HEK293 (cell line): ENCODE data around the gene CD300LF.
A peak's percentile ranks its signal among the peaks of the same experiment; 100 is the strongest.

Experiments
- CTCF ChIA-PET: fragments of 350-600 bp; formaldehyde crosslinking; extraction: SDS; loops from one replicate; lab custom pipeline; 2021; ENCODE audit warnings: antibody characterized with exemption; lab: Yijun Ruan, JAX
- POLR2A ChIA-PET: fragments of 300-600 bp; formaldehyde crosslinking; extraction: SDS; loops from one replicate; lab custom pipeline; 2020; ENCODE audit warnings: antibody characterized with exemption, inconsistent platforms; lab: Yijun Ruan, JAX
- H3K27ac ChIP-seq: fragments of 200-500 bp; sonication (Bioruptor generic); 2 replicates; pipeline ENCODE4 v1.5.1; 2014; ENCODE audit warnings: low read depth, low read length, control low read depth, inconsistent platforms; ENCODE audit errors: extremely low read depth
- H3K36me3 ChIP-seq, 2 experiments: fragments of 200-500 bp in 1 of 2; sonication (Bioruptor generic) in 1 of 2; 1 replicate in 1 of 2; 2 replicates in 1 of 2; pipeline ENCODE4 v1.5.1; 2014 to 2017; ENCODE audit warnings: inconsistent platforms in 2 of 2, low read length in 2 of 2; ENCODE audit not compliant: control insufficient read depth in 2 of 2, insufficient read depth in 1 of 2
- H3K4me1 ChIP-seq: fragments of 200-500 bp; sonication (Bioruptor generic); 2 replicates; pipeline ENCODE4 v1.5.1; 2014; ENCODE audit warnings: mild to moderate bottlenecking, low read length, inconsistent platforms; ENCODE audit not compliant: control insufficient read depth, insufficient read depth
- H3K4me3 ChIP-seq: 2 replicates; pipeline ENCODE4 v1.5.1; 2011; ENCODE audit warnings: low read depth, mild to moderate bottlenecking, control low read depth, low read length, moderate library complexity
- H3K9me3 ChIP-seq: fragments of 200-500 bp; sonication (Bioruptor generic); 2 replicates; pipeline ENCODE4 v1.5.1; 2014; ENCODE audit warnings: low read depth, low read length, inconsistent platforms; ENCODE audit not compliant: control insufficient read depth, insufficient read depth
- BCL6B ChIP-seq: fragments of 450-650 bp; formaldehyde crosslinking; IDR thresholded peaks from 2 replicates; pipeline ENCODE4 v1.5.1; 2017; ENCODE audit warnings: missing biosample characterization, missing genetic modification characterization
- FEZF1 ChIP-seq: fragments of 450-650 bp; formaldehyde crosslinking; IDR thresholded peaks from 2 replicates; pipeline ENCODE4 v1.5.1; 2016; ENCODE audit warnings: missing biosample characterization, missing genetic modification characterization
- GFI1B ChIP-seq: fragments of 450-650 bp; formaldehyde crosslinking; IDR thresholded peaks from 2 replicates; pipeline ENCODE4 v1.5.1; 2016; ENCODE audit warnings: missing biosample characterization, missing genetic modification characterization
- GLIS1 ChIP-seq: fragments of 450-650 bp; formaldehyde crosslinking; IDR thresholded peaks from 2 replicates; pipeline ENCODE4 v1.5.1; 2016; ENCODE audit warnings: missing biosample characterization, missing genetic modification characterization
- KLF9 ChIP-seq: fragments of 450-650 bp; formaldehyde crosslinking; IDR thresholded peaks from 2 replicates; pipeline ENCODE4 v1.5.1; 2016; ENCODE audit warnings: missing biosample characterization, missing genetic modification characterization, low read depth
- SP7 ChIP-seq: fragments of 450-650 bp; formaldehyde crosslinking; IDR thresholded peaks from 2 replicates; pipeline ENCODE4 v1.5.1; 2016; ENCODE audit warnings: missing biosample characterization, missing genetic modification characterization
- ZNF223 ChIP-seq: fragments of 450-650 bp; formaldehyde crosslinking; IDR thresholded peaks from 2 replicates; pipeline ENCODE4 v1.5.1; 2016; ENCODE audit warnings: missing biosample characterization, missing genetic modification characterization
- ZNF23 ChIP-seq: fragments of 450-650 bp; formaldehyde crosslinking; IDR thresholded peaks from 2 replicates; pipeline ENCODE4 v1.5.1; 2016; ENCODE audit warnings: missing biosample characterization, missing genetic modification characterization, borderline replicate concordance
- ZNF341 ChIP-seq: fragments of 450-650 bp; formaldehyde crosslinking; IDR thresholded peaks from 2 replicates; pipeline ENCODE4; 2016; ENCODE audit warnings: low read depth, missing biosample characterization, missing genetic modification characterization
- ZNF354C ChIP-seq: fragments of 450-650 bp; formaldehyde crosslinking; IDR thresholded peaks from 2 replicates; pipeline ENCODE4 v1.5.1; 2016; ENCODE audit warnings: missing biosample characterization, missing genetic modification characterization, low read depth, borderline replicate concordance
- ZNF513 ChIP-seq: fragments of 450-650 bp; IDR thresholded peaks from 2 replicates; pipeline ENCODE4 v1.5.1; 2018; ENCODE audit warnings: missing biosample characterization, missing genetic modification characterization
- ZNF830 ChIP-seq: fragments of 450-650 bp; IDR thresholded peaks from 2 replicates; pipeline ENCODE4 v1.5.0; 2018; ENCODE audit warnings: missing biosample characterization, missing genetic modification characterization, low read depth, mild to moderate bottlenecking, moderate library complexity
- TF ChIP-seq, protein P1 (sequence below): fragments of 450-650 bp; formaldehyde crosslinking; IDR thresholded peaks from 2 replicates; pipeline ENCODE4 v1.5.1; 2017; ENCODE audit warnings: missing biosample characterization, mild to moderate bottlenecking, missing genetic modification characterization, moderate library complexity
- TF ChIP-seq, protein P2 (sequence below): fragments of 450-650 bp; formaldehyde crosslinking; IDR thresholded peaks from 2 replicates; pipeline ENCODE4 v1.5.1; 2016; ENCODE audit warnings: missing biosample characterization, missing genetic modification characterization, low read depth
- TF ChIP-seq, protein P3 (sequence below): fragments of 450-650 bp; formaldehyde crosslinking; IDR thresholded peaks from 2 replicates; pipeline ENCODE4 v1.5.1; 2016; ENCODE audit warnings: missing biosample characterization, missing genetic modification characterization, low read depth

CD300LF gene

DNA sequence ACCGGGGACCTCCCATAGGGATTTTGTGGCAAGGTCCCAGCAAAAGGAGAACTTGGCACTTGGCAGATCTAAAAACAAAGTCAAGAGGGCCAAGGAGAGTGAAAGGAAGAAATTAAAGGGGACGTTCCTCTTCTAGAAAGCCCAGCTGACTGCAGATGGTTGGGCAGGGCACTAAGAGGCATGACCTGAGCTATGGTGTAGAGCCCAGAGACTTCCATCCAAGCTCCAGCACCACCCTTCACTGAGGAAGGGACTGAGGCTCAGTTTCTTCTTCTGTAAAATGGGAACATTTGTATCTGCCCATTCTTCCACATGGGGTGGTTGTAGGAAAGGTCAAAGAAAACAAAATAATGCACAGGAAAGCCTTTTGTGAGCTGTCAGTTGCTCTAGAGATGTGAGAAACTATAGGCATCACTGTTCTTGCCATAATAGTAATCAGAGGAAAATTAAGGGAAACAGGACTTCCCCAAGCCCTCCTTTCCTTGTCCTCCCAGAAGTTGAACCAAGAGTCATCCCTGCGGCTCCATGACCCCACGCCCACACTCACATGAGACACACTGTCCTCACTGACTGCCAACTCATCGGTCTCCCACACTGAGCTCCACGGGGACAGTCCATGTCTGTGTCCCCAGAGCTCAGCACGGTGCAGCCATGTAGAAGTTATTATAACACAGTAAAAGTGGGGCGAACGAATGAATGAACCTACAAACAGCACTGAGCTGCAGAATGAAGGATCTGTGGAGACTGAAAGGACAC lies 10.4 kb downstream of the CD300LF start:
- H3K9me3 ChIP-seq = no peaks in the 10 kb centered on the region
- no peak overlapping the region for H3K27ac ChIP-seq
- no peak overlapping the region for H3K4me3 ChIP-seq
- TF ChIP-seq, protein P1, sequence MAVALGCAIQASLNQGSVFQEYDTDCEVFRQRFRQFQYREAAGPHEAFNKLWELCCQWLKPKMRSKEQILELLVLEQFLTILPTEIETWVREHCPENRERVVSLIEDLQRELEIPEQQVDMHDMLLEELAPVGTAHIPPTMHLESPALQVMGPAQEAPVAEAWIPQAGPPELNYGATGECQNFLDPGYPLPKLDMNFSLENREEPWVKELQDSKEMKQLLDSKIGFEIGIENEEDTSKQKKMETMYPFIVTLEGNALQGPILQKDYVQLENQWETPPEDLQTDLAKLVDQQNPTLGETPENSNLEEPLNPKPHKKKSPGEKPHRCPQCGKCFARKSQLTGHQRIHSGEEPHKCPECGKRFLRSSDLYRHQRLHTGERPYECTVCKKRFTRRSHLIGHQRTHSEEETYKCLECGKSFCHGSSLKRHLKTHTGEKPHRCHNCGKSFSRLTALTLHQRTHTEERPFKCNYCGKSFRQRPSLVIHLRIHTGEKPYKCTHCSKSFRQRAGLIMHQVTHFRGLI (tag by site-specific recombination) = peak; percentile 93
- TF ChIP-seq KLF9 (tag by site-specific recombination) = no peak
- ChIA-PET POLR2A (no interaction called here), CTCF (interaction anchor here (0.6 to 1.3 kb wide), 4 partner anchors 19 to 339 kb away, joined by 3 to 6 read pairs (median 4); no protein-coding TSS in a partner anchor)
- no peaks in the 10 kb centered on the region for H3K4me1 ChIP-seq
- H3K36me3 ChIP-seq = no peaks in the 10 kb centered on the region

DNA sequence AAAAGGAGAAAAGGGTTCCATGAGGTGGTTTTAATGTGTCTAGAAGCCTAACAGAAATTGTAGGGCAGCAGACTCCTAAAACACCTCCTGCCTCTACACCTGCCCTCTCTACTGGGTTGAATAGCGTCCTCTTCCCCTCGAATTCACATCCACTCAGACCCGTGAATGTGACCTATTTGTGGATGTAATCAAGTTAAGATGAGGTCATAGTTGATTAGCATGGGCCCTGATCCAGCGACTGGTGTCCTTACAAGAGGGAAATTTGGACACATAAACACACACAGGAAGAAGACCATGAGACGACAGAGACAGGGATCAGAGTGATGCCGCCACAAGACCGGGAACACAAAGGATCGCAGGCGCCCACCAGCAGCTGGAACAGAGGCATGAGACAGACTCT lies 13.5 kb downstream of the CD300LF start:
- no peaks in the 10 kb centered on the region for H3K9me3 ChIP-seq
- no peak overlapping the region for H3K27ac ChIP-seq
- H3K4me3 ChIP-seq = no peak overlapping the region
- H3K36me3 ChIP-seq = no peaks in the 10 kb centered on the region
- TF ChIP-seq ZNF23 (no peak), SP7 (tag by site-specific recombination) (no peak), GLIS1 (tag by site-specific recombination) (no peak), ZNF223 (tag by site-specific recombination) (no peak), GFI1B (tag by site-specific recombination) (no peak)
- TF ChIP-seq, protein P2, sequence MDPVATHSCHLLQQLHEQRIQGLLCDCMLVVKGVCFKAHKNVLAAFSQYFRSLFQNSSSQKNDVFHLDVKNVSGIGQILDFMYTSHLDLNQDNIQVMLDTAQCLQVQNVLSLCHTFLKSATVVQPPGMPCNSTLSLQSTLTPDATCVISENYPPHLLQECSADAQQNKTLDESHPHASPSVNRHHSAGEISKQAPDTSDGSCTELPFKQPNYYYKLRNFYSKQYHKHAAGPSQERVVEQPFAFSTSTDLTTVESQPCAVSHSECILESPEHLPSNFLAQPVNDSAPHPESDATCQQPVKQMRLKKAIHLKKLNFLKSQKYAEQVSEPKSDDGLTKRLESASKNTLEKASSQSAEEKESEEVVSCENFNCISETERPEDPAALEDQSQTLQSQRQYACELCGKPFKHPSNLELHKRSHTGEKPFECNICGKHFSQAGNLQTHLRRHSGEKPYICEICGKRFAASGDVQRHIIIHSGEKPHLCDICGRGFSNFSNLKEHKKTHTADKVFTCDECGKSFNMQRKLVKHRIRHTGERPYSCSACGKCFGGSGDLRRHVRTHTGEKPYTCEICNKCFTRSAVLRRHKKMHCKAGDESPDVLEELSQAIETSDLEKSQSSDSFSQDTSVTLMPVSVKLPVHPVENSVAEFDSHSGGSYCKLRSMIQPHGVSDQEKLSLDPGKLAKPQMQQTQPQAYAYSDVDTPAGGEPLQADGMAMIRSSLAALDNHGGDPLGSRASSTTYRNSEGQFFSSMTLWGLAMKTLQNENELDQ = no peak
- TF ChIP-seq, protein P3, sequence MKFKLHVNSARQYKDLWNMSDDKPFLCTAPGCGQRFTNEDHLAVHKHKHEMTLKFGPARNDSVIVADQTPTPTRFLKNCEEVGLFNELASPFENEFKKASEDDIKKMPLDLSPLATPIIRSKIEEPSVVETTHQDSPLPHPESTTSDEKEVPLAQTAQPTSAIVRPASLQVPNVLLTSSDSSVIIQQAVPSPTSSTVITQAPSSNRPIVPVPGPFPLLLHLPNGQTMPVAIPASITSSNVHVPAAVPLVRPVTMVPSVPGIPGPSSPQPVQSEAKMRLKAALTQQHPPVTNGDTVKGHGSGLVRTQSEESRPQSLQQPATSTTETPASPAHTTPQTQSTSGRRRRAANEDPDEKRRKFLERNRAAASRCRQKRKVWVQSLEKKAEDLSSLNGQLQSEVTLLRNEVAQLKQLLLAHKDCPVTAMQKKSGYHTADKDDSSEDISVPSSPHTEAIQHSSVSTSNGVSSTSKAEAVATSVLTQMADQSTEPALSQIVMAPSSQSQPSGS (tag by site-specific recombination) = peak; percentile 56; the same call in 1 of the 2 replicates
- ChIA-PET CTCF (no interaction called here), POLR2A (no interaction called here)
- no peaks in the 10 kb centered on the region for H3K4me1 ChIP-seq

- no peaks in the 10 kb centered on the region for H3K9me3 ChIP-seq
- no peak overlapping the region for H3K4me3 ChIP-seq
- TF ChIP-seq KLF9 (tag by site-specific recombination) = no peak
- TF ChIP-seq ZNF354C (tag by site-specific recombination) = no peak
- no peak for TF ChIP-seq FEZF1 (tag by site-specific recombination)
- no peak for TF ChIP-seq BCL6B
- no peak for TF ChIP-seq ZNF341 (tag by site-specific recombination)
- no peak for TF ChIP-seq ZNF830 (tag by site-specific recombination)
- TF ChIP-seq ZNF513 (tag by site-specific recombination) = no peak
- ChIA-PET CTCF (no interaction called here), POLR2A (interaction anchor here (0.5 kb wide), 1 partner anchor 78 kb away, joined by 3 read pairs; the partner anchor contains the start of gene NAT9)
- no peaks in the 10 kb centered on the region for H3K4me1 ChIP-seq
- H3K36me3 ChIP-seq = no peaks in the 10 kb centered on the region
- no peak overlapping the region for H3K27ac ChIP-seq
These were observed 14.7 kb downstream of the CD300LF start for GRCh38 chr17:74698069-74698468.
